HEK293 (cell line): ENCODE results near the gene ARHGDIA.
A peak's percentile ranks its signal among the peaks of the same experiment; 100 is the strongest.

Experiments
- CTCF ChIA-PET: fragments of 350-600 bp; formaldehyde crosslinking; extraction: SDS; loops from one replicate; lab custom pipeline; 2021; ENCODE audit warnings: antibody characterized with exemption; lab: Yijun Ruan, JAX
- POLR2A ChIA-PET: fragments of 300-600 bp; formaldehyde crosslinking; extraction: SDS; loops from one replicate; lab custom pipeline; 2020; ENCODE audit warnings: antibody characterized with exemption, inconsistent platforms; lab: Yijun Ruan, JAX
- H3K27ac ChIP-seq: fragments of 200-500 bp; sonication (Bioruptor generic); 2 replicates; pipeline ENCODE4 v1.5.1; 2014; ENCODE audit warnings: low read depth, low read length, control low read depth, inconsistent platforms; ENCODE audit errors: extremely low read depth
- H3K36me3 ChIP-seq, 2 experiments: fragments of 200-500 bp in 1 of 2; sonication (Bioruptor generic) in 1 of 2; 1 replicate in 1 of 2; 2 replicates in 1 of 2; pipeline ENCODE4 v1.5.1; 2014 to 2017; ENCODE audit warnings: inconsistent platforms in 2 of 2, low read length in 2 of 2; ENCODE audit not compliant: control insufficient read depth in 2 of 2, insufficient read depth in 1 of 2
- H3K4me1 ChIP-seq: fragments of 200-500 bp; sonication (Bioruptor generic); 2 replicates; pipeline ENCODE4 v1.5.1; 2014; ENCODE audit warnings: mild to moderate bottlenecking, low read length, inconsistent platforms; ENCODE audit not compliant: control insufficient read depth, insufficient read depth
- H3K4me3 ChIP-seq: 2 replicates; pipeline ENCODE4 v1.5.1; 2011; ENCODE audit warnings: low read depth, mild to moderate bottlenecking, control low read depth, low read length, moderate library complexity
- H3K9me3 ChIP-seq: fragments of 200-500 bp; sonication (Bioruptor generic); 2 replicates; pipeline ENCODE4 v1.5.1; 2014; ENCODE audit warnings: low read depth, low read length, inconsistent platforms; ENCODE audit not compliant: control insufficient read depth, insufficient read depth
- EGR2 ChIP-seq: fragments of 450-650 bp; formaldehyde crosslinking; IDR thresholded peaks from 2 replicates; pipeline ENCODE4 v1.5.1; 2016; ENCODE audit warnings: low read depth, missing biosample characterization, missing genetic modification characterization
- GLIS1 ChIP-seq: fragments of 450-650 bp; formaldehyde crosslinking; IDR thresholded peaks from 2 replicates; pipeline ENCODE4 v1.5.1; 2016; ENCODE audit warnings: missing biosample characterization, missing genetic modification characterization
- GLIS2 ChIP-seq: fragments of 450-650 bp; formaldehyde crosslinking; IDR thresholded peaks from 2 replicates; pipeline ENCODE4 v1.5.1; 2016; ENCODE audit warnings: missing biosample characterization, missing genetic modification characterization
- KLF10 ChIP-seq: fragments of 450-650 bp; IDR thresholded peaks from 2 replicates; pipeline ENCODE4 v1.5.1; 2018; ENCODE audit warnings: missing biosample characterization, mild to moderate bottlenecking, missing genetic modification characterization
- KLF9 ChIP-seq: fragments of 450-650 bp; formaldehyde crosslinking; IDR thresholded peaks from 2 replicates; pipeline ENCODE4 v1.5.1; 2016; ENCODE audit warnings: missing biosample characterization, missing genetic modification characterization, low read depth
- ZBTB17 ChIP-seq: fragments of 450-650 bp; formaldehyde crosslinking; IDR thresholded peaks from 2 replicates; pipeline ENCODE4 v1.5.1; 2016; ENCODE audit warnings: missing biosample characterization, missing genetic modification characterization
- ZBTB8A ChIP-seq: fragments of 450-650 bp; formaldehyde crosslinking; IDR thresholded peaks from 2 replicates; pipeline ENCODE4 v1.5.1; 2016; ENCODE audit warnings: missing biosample characterization, missing genetic modification characterization
- ZIC2 ChIP-seq: fragments of 450-650 bp; formaldehyde crosslinking; IDR thresholded peaks from 2 replicates; pipeline ENCODE4 v1.5.1; 2016; ENCODE audit warnings: missing biosample characterization, missing genetic modification characterization
- ZNF121 ChIP-seq: fragments of 450-650 bp; formaldehyde crosslinking; IDR thresholded peaks from 2 replicates; pipeline ENCODE4 v1.5.1; 2016; ENCODE audit warnings: missing biosample characterization, missing genetic modification characterization
- ZNF324 ChIP-seq: fragments of 450-650 bp; formaldehyde crosslinking; IDR thresholded peaks from 2 replicates; pipeline ENCODE4 v1.5.1; 2016; ENCODE audit warnings: missing biosample characterization, missing genetic modification characterization
- ZNF366 ChIP-seq: fragments of 450-650 bp; formaldehyde crosslinking; conservative IDR thresholded peaks from 2 replicates; pipeline ENCODE4 v1.5.1; 2016; ENCODE audit warnings: missing biosample characterization, missing genetic modification characterization
- ZNF510 ChIP-seq: fragments of 450-650 bp; formaldehyde crosslinking; IDR thresholded peaks from 2 replicates; pipeline ENCODE4 v1.5.1; 2018; ENCODE audit warnings: mild to moderate bottlenecking, missing genetic modification characterization, missing biosample characterization; ENCODE audit not compliant: insufficient replicate concordance
- ZNF76 ChIP-seq: fragments of 450-650 bp; formaldehyde crosslinking; IDR thresholded peaks from 2 replicates; pipeline ENCODE4; 2016; ENCODE audit warnings: low read depth, missing biosample characterization, missing genetic modification characterization, borderline replicate concordance
- ZNF791 ChIP-seq: fragments of 450-650 bp; formaldehyde crosslinking; IDR thresholded peaks from 2 replicates; pipeline ENCODE4 v1.5.1; 2016; ENCODE audit warnings: missing biosample characterization, missing genetic modification characterization
- ZNF837 ChIP-seq: fragments of 450-650 bp; formaldehyde crosslinking; IDR thresholded peaks from 2 replicates; pipeline ENCODE4 v1.5.1; 2016; ENCODE audit warnings: missing biosample characterization, missing genetic modification characterization
- ZSCAN23 ChIP-seq: fragments of 450-650 bp; formaldehyde crosslinking; IDR thresholded peaks from 2 replicates; pipeline ENCODE4 v1.5.1; 2016; ENCODE audit warnings: missing biosample characterization, missing genetic modification characterization
- TF ChIP-seq, protein P1 (sequence below): fragments of 450-650 bp; formaldehyde crosslinking; IDR thresholded peaks from 2 replicates; pipeline ENCODE4 v1.5.1; 2016; ENCODE audit warnings: missing biosample characterization, missing genetic modification characterization
- TF ChIP-seq, protein P2 (sequence below): fragments of 450-650 bp; formaldehyde crosslinking; IDR thresholded peaks from 2 replicates; pipeline ENCODE4 v1.5.1; 2016; ENCODE audit warnings: missing biosample characterization, missing genetic modification characterization
- TF ChIP-seq, protein P3 (sequence below): fragments of 450-650 bp; formaldehyde crosslinking; IDR thresholded peaks from 2 replicates; pipeline ENCODE4 v1.5.1; 2016; ENCODE audit warnings: missing biosample characterization, missing genetic modification characterization, low read depth
- TF ChIP-seq, protein P4 (sequence below): fragments of 450-650 bp; formaldehyde crosslinking; IDR thresholded peaks from 2 replicates; pipeline ENCODE4 v1.5.1; 2016; ENCODE audit warnings: missing biosample characterization, missing genetic modification characterization
- TF ChIP-seq, protein P5 (sequence below): fragments of 450-650 bp; formaldehyde crosslinking; IDR thresholded peaks from 2 replicates; pipeline ENCODE4 v1.5.1; 2016; ENCODE audit warnings: missing biosample characterization, missing genetic modification characterization

Gene ARHGDIA

DNA sequence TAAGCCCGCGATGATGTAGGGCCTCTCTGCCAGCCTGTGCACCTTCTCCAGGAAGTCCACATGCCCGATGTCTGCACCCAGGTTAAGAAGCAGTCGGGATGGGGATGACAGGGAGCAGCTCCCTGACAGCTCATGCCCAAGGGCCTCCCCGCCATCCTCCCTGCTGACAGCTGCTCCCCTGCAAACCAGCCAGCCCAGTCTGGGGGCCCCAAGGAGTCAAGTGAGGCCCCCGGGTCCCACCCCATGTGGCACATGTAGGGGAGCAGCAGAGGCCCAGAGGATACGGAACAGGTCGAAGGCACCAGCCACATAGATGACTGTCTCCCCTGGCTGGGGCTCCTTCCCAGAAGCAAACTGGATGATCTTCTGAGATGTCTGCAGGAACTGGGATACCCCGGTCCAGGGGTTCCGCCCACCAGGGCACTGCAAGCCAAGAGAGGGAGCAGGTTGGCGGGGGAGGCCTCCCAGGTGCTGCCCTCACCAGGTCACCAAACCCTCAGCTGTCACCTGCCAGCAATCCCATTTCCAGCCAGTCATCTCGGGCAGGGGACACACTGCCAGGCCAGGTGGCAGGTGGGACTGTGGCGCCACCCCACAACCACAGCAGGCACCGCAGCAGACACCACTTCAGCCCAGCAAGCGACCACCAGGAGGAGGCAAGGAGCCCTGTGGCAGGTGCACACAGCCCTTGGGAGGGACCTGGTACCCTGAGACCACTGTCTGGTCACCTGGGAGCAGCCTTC is 35.5 kb upstream of the ARHGDIA start:
- no peaks in the 10 kb centered on the region for H3K9me3 ChIP-seq
- CTCF ChIA-PET = interaction anchor here (0.5 to 1.6 kb wide), 5 partner anchors 9 to 113 kb away, joined by 3 to 4 read pairs (median 3); no protein-coding TSS in a partner anchor

DNA sequence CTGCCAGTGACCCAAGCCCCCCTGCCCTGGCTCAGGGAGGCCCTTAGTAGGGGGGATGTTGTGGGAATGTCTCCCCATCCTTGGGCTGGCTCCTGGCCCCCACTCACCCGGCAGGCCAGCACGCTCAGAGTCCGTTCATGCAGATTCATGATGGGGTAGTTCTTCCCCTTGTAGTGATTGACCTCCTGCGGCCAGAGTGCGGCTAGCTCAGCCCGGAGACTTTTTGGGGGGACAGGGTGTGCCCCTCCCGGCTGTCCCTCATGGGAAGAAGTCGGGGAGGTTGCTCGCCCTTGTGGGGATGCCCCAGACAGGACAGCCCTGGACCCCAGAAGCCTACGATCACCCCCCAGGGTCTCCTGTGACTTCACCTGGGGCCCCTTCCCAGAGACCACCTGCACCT is 34.9 kb upstream of the ARHGDIA start:
- no peaks in the 10 kb centered on the region for H3K9me3 ChIP-seq
- H3K36me3 ChIP-seq = peaks cover 0 to 58% of the 10 kb centered on the region in 2 experiments; a peak in 1 of 3 replicates
- no peak overlapping the region for H3K4me3 ChIP-seq
- CTCF ChIA-PET = interaction anchor here (0.8 to 1.6 kb wide), 3 partner anchors 8 to 114 kb away, joined by 3 to 4 read pairs (median 4); no protein-coding TSS in a partner anchor
- no peak overlapping the region for H3K27ac ChIP-seq
- POLR2A ChIA-PET = interaction anchor here (0.8 kb wide), 1 partner anchor 14 kb away, joined by 3 read pairs; the partner anchor contains the start of genes ALYREF and ANAPC11
- peaks cover 3% of the 10 kb centered on the region; the same call in 1 of the 2 replicates for H3K4me1 ChIP-seq
- TF ChIP-seq, protein P1, sequence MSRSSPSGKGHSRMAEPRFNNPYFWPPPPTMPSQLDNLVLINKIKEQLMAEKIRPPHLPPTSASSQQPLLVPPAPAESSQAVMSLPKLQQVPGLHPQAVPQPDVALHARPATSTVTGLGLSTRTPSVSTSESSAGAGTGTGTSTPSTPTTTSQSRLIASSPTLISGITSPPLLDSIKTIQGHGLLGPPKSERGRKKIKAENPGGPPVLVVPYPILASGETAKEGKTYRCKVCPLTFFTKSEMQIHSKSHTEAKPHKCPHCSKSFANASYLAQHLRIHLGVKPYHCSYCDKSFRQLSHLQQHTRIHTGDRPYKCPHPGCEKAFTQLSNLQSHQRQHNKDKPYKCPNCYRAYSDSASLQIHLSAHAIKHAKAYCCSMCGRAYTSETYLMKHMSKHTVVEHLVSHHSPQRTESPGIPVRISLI (tag by site-specific recombination) = no peak
- TF ChIP-seq KLF9 (no peak), ZSCAN23 (tag by site-specific recombination) (no peak), ZNF510 (tag by site-specific recombination) (no peak), ZNF121 (tag by site-specific recombination) (no peak), ZNF76 (tag by site-specific recombination) (no peak)

More for the DNA sequence above, 35.5 kb upstream of the ARHGDIA start:
- Histone ChIP-seq H3K36me3 (peaks cover 0 to 55% of the 10 kb centered on the region in 2 experiments; a peak in 1 of 3 replicates), H3K4me3 (no peak overlapping the region), H3K4me1 (peaks cover 4% of the 10 kb centered on the region), H3K27ac (no peak overlapping the region)
- TF ChIP-seq ZIC2 (tag by site-specific recombination) = 0 out of 2 replicates have a peak, but pooled peaks have one; percentile 10
- TF ChIP-seq GLIS2 (tag by site-specific recombination) = peak; percentile 35; the same call in 1 of the 2 replicates
- TF ChIP-seq, protein P2, sequence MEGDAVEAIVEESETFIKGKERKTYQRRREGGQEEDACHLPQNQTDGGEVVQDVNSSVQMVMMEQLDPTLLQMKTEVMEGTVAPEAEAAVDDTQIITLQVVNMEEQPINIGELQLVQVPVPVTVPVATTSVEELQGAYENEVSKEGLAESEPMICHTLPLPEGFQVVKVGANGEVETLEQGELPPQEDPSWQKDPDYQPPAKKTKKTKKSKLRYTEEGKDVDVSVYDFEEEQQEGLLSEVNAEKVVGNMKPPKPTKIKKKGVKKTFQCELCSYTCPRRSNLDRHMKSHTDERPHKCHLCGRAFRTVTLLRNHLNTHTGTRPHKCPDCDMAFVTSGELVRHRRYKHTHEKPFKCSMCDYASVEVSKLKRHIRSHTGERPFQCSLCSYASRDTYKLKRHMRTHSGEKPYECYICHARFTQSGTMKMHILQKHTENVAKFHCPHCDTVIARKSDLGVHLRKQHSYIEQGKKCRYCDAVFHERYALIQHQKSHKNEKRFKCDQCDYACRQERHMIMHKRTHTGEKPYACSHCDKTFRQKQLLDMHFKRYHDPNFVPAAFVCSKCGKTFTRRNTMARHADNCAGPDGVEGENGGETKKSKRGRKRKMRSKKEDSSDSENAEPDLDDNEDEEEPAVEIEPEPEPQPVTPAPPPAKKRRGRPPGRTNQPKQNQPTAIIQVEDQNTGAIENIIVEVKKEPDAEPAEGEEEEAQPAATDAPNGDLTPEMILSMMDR (tag by site-specific recombination) = peak; percentile 72
- TF ChIP-seq ZNF837 (tag by site-specific recombination) = no peak
- TF ChIP-seq, protein P3, sequence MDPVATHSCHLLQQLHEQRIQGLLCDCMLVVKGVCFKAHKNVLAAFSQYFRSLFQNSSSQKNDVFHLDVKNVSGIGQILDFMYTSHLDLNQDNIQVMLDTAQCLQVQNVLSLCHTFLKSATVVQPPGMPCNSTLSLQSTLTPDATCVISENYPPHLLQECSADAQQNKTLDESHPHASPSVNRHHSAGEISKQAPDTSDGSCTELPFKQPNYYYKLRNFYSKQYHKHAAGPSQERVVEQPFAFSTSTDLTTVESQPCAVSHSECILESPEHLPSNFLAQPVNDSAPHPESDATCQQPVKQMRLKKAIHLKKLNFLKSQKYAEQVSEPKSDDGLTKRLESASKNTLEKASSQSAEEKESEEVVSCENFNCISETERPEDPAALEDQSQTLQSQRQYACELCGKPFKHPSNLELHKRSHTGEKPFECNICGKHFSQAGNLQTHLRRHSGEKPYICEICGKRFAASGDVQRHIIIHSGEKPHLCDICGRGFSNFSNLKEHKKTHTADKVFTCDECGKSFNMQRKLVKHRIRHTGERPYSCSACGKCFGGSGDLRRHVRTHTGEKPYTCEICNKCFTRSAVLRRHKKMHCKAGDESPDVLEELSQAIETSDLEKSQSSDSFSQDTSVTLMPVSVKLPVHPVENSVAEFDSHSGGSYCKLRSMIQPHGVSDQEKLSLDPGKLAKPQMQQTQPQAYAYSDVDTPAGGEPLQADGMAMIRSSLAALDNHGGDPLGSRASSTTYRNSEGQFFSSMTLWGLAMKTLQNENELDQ (tag by site-specific recombination) = no peak
- TF ChIP-seq GLIS1 = peak; percentile 53
- 0 out of 2 replicates have a peak, but pooled peaks have one; percentile 38 for TF ChIP-seq ZBTB8A (tag by site-specific recombination)
- POLR2A ChIA-PET = no interaction called here

DNA sequence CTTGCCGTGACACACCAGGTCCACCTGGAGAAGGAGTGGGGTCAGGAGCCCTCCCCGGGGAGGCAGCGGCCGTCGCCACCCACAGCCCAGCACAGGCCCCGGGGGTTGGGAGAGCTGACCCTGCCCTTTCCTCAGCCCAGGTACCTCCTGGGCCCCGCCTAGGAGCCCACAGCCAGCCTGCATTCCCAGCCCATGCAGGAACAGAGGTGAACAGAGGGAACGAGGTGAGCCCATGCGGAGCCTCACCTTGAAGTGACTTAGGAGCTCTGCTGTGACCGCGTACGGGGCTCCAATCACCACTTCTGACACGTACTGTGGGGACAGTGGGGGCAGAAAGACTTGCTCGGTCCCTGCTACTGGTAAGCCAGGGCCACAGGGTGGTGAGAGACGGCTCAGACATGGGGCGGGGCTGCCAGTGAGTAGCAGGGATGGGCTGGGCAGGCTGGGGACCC is 34.3 kb upstream of the ARHGDIA start:
- POLR2A ChIA-PET = interaction anchor here (0.8 kb wide), 1 partner anchor 14 kb away, joined by 3 read pairs; the partner anchor contains the start of genes ALYREF and ANAPC11
- CTCF ChIA-PET = interaction anchor here (1.1 to 1.6 kb wide), 2 partner anchors 12 to 115 kb away, joined by 4 read pairs; no protein-coding TSS in a partner anchor

More for the DNA sequence above, 34.3 kb upstream of the ARHGDIA start:
- TF ChIP-seq ZNF791 (tag by site-specific recombination) = no peak
- TF ChIP-seq, protein P4, sequence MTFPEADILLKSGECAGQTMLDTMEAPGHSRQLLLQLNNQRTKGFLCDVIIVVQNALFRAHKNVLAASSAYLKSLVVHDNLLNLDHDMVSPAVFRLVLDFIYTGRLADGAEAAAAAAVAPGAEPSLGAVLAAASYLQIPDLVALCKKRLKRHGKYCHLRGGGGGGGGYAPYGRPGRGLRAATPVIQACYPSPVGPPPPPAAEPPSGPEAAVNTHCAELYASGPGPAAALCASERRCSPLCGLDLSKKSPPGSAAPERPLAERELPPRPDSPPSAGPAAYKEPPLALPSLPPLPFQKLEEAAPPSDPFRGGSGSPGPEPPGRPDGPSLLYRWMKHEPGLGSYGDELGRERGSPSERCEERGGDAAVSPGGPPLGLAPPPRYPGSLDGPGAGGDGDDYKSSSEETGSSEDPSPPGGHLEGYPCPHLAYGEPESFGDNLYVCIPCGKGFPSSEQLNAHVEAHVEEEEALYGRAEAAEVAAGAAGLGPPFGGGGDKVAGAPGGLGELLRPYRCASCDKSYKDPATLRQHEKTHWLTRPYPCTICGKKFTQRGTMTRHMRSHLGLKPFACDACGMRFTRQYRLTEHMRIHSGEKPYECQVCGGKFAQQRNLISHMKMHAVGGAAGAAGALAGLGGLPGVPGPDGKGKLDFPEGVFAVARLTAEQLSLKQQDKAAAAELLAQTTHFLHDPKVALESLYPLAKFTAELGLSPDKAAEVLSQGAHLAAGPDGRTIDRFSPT = 0 out of 2 replicates have a peak, but pooled peaks have one; percentile 4
- TF ChIP-seq, protein P5, sequence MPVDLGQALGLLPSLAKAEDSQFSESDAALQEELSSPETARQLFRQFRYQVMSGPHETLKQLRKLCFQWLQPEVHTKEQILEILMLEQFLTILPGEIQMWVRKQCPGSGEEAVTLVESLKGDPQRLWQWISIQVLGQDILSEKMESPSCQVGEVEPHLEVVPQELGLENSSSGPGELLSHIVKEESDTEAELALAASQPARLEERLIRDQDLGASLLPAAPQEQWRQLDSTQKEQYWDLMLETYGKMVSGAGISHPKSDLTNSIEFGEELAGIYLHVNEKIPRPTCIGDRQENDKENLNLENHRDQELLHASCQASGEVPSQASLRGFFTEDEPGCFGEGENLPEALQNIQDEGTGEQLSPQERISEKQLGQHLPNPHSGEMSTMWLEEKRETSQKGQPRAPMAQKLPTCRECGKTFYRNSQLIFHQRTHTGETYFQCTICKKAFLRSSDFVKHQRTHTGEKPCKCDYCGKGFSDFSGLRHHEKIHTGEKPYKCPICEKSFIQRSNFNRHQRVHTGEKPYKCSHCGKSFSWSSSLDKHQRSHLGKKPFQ = no peak
- TF ChIP-seq ZNF324 (tag by site-specific recombination) = no peak
- TF ChIP-seq EGR2 (tag by site-specific recombination) = no peak
- no peak for TF ChIP-seq ZNF366 (tag by site-specific recombination)
- no peak for TF ChIP-seq KLF10 (tag by site-specific recombination)
- no peak for TF ChIP-seq ZBTB17 (tag by site-specific recombination)
- Histone ChIP-seq H3K9me3 (no peaks in the 10 kb centered on the region), H3K4me1 (peaks cover 2% of the 10 kb centered on the region; the same call in 1 of the 2 replicates), H3K27ac (no peak overlapping the region), H3K36me3 (peaks cover 0 to 64% of the 10 kb centered on the region in 2 experiments; a peak in 1 of 3 replicates), H3K4me3 (no peak overlapping the region)
